ENCODE results near the gene SEZ6L. TPM values are rescaled to one million over a fixed set of nuclear protein-coding genes. Genes with fewer than 3 reads are reported as not detected.

SEZ6L gene
- total RNA-seq, 4 donors from 2014 or later, result under 0.01 to 0.63 (median 0.22) TPM

- Histone ChIP-seq H3K9me3 (no peaks in the 10 kb centered on the region), H3K4me3 (no peak overlapping the region), H3K27me3 (no peaks in the 10 kb centered on the region), H3K4me1 (no peaks in the 10 kb centered on the region), H3K27ac (no peak overlapping the region), H3K36me3 (no peaks in the 10 kb centered on the region)
- WGBS, 2 donors, result 68 to 71% methylated on average over 4 of the region's 4 CpGs
- no peak for TF ChIP-seq EP300 (IDR thresholded peaks at IDR 0.05)
- TF ChIP-seq CTCF (IDR thresholded peaks at IDR 0.05), result no peak
- TF ChIP-seq POLR2A (IDR thresholded peaks at IDR 0.05), result no peak
- no peak for DNase-seq (ENCODE audit: low spot score in 2 of 2)
Measured at GRCh38 chr22:26302726-26303125, 133.5 kb downstream of the SEZ6L start.

- no peak for DNase-seq (ENCODE audit: low spot score in 2 of 2)
- no peaks in the 10 kb centered on the region for H3K4me1 ChIP-seq
- WGBS, 2 donors, result 66 to 68% methylated on average over 4 of the region's 4 CpGs
- H3K27me3 ChIP-seq, result no peaks in the 10 kb centered on the region
- H3K27ac ChIP-seq, result no peak overlapping the region
- H3K4me3 ChIP-seq, result no peak overlapping the region
- H3K36me3 ChIP-seq, result no peaks in the 10 kb centered on the region
- no peak for TF ChIP-seq POLR2A (IDR thresholded peaks at IDR 0.05)
- no peak for TF ChIP-seq EP300 (IDR thresholded peaks at IDR 0.05)
- TF ChIP-seq CTCF (IDR thresholded peaks at IDR 0.05), result no peak
- no peaks in the 10 kb centered on the region for H3K9me3 ChIP-seq
Measured at GRCh38 chr22:26303475-26303874, 134.2 kb downstream of the SEZ6L start.

GRCh38 chr22:26304730-26305129 is 135.5 kb downstream of the SEZ6L start:
- H3K4me3 ChIP-seq, result no peak overlapping the region
- H3K9me3 ChIP-seq, result no peaks in the 10 kb centered on the region
- no peaks in the 10 kb centered on the region for H3K36me3 ChIP-seq
- WGBS, 2 donors, result 78 to 79% methylated on average over 3 of the region's 3 CpGs
- no peaks in the 10 kb centered on the region for H3K4me1 ChIP-seq
- no peaks in the 10 kb centered on the region for H3K27me3 ChIP-seq
- DNase-seq (ENCODE audit: low spot score in 2 of 2), result no peak
- H3K27ac ChIP-seq, result no peak overlapping the region
- no peak for TF ChIP-seq EP300 (IDR thresholded peaks at IDR 0.05)
- no peak for TF ChIP-seq CTCF (IDR thresholded peaks at IDR 0.05)
- TF ChIP-seq POLR2A (IDR thresholded peaks at IDR 0.05), result no peak

GRCh38 chr22:26308467-26308866 is 139.2 kb downstream of the SEZ6L start:
- no peaks in the 10 kb centered on the region for H3K9me3 ChIP-seq
- H3K36me3 ChIP-seq, result no peaks in the 10 kb centered on the region
- DNase-seq (ENCODE audit: low spot score in 2 of 2), result no peak
- H3K27ac ChIP-seq, result no peak overlapping the region
- no peaks in the 10 kb centered on the region for H3K27me3 ChIP-seq
- 51 to 77% methylated on average over 3 of the region's 3 CpGs for WGBS, 2 donors
- H3K4me1 ChIP-seq, result no peaks in the 10 kb centered on the region
- no peak overlapping the region for H3K4me3 ChIP-seq
- TF ChIP-seq CTCF (IDR thresholded peaks at IDR 0.05), result no peak
- no peak for TF ChIP-seq POLR2A (IDR thresholded peaks at IDR 0.05)
- no peak for TF ChIP-seq EP300 (IDR thresholded peaks at IDR 0.05)

GRCh38 chr22:26310616-26311015 is 141.4 kb downstream of the SEZ6L start:
- H3K9me3 ChIP-seq, result no peaks in the 10 kb centered on the region
- no peak overlapping the region for H3K27ac ChIP-seq
- no peaks in the 10 kb centered on the region for H3K4me1 ChIP-seq
- WGBS, 2 donors, result 87 to 95% methylated on average over 13 of the region's 13 CpGs
- no peaks in the 10 kb centered on the region for H3K36me3 ChIP-seq
- no peak overlapping the region for H3K4me3 ChIP-seq
- TF ChIP-seq CTCF (IDR thresholded peaks at IDR 0.05) (no peak), EP300 (IDR thresholded peaks at IDR 0.05) (no peak), POLR2A (IDR thresholded peaks at IDR 0.05) (no peak)
- H3K27me3 ChIP-seq, result no peaks in the 10 kb centered on the region
- no peak for DNase-seq (ENCODE audit: low spot score in 2 of 2)
